HCT116 (cell line): ENCODE results near the gene ERGIC1. TPM values are rescaled to one million over a fixed set of nuclear protein-coding genes. Genes with fewer than 3 reads are reported as not detected.

Source experiments
- ATAC-seq: fragments of 200-7000 bp; cut with Tn5 transposase; 2 replicates; pipeline ENCODE4 v1.9.1; 2020; ENCODE audit warnings: mild to moderate bottlenecking, moderate library complexity
- BruUV-seq: library from RNA; stranded (reverse); fragments of 400-500 nt; replicated peaks from 2 replicates; lab custom pipeline; 2021; lab: Mats Ljungman, UMichigan
- CTCF ChIA-PET: fragments of 300-600 bp; sonication (Branson Sonifier 250); formaldehyde crosslinking; loops from one replicate; lab custom pipeline; 2021; ENCODE audit warnings: antibody characterized with exemption; lab: Charles Lee
- POLR2A ChIA-PET: fragments of 300-600, 350-600 bp; sonication (Branson Sonifier 250); formaldehyde crosslinking; loops from one replicate; lab custom pipeline; 2021; ENCODE audit warnings: antibody characterized with exemption; lab: Charles Lee
- RAD21 ChIA-PET, 2 experiments: fragments of 300-600 bp; sonication (Branson Sonifier 250); formaldehyde crosslinking; loops; one replicate each; lab custom pipeline; 2023; ENCODE audit warnings: low total read pairs in 2 of 2; ENCODE audit not compliant: uncharacterized antibody in 2 of 2, unreplicated experiment in 2 of 2, low non-redundant PET in 1 of 2; lab: Charles Lee
- DNase-seq: peaks from one replicate; pipeline ENCODE4 v3.0.0-alpha.2; 2010; ENCODE audit warnings: low read depth, low spot score
- H2AFZ ChIP-seq: fragments of 200-600 bp; shearing (Covaris generic), sonication (generic); 2 replicates; pipeline ENCODE4 v1.6.1; 2017; ENCODE audit warnings: low read depth, mixed run types, mixed read lengths, antibody characterized with exemption, low read length; ENCODE audit not compliant: poor library complexity, severe bottlenecking
- H3K27ac ChIP-seq: 2 replicates; pipeline ENCODE4 v1.5.1; 2012; ENCODE audit warnings: low read depth, low read length
- H3K27me3 ChIP-seq: fragments of 200-600 bp; sonication (generic); 2 replicates; pipeline ENCODE4 v1.6.1; 2016; ENCODE audit warnings: mixed run types, low read length, mixed read lengths; ENCODE audit not compliant: insufficient read depth
- H3K36me3 ChIP-seq, 2 experiments: fragments of 200-500 bp in 1 of 2; fragments of 200-600 bp in 1 of 2; sonication (Bioruptor generic) in 1 of 2; sonication (generic) in 1 of 2; 2 replicates each; pipeline versions ENCODE4 v1.5.1 to v1.6.1; 2014 to 2016; ENCODE audit warnings: low read length in 2 of 2, inconsistent platforms in 1 of 2, mixed read lengths in 1 of 2, mixed run types in 1 of 2; ENCODE audit not compliant: insufficient read depth in 2 of 2, control insufficient read depth in 1 of 2
- H3K4me1 ChIP-seq, 2 experiments: fragments of 200-600 bp in 1 of 2; sonication (generic) in 1 of 2; 2 replicates each; pipeline versions ENCODE4 v1.5.1 to v1.6.1; 2012 to 2017; ENCODE audit warnings: low read length in 2 of 2, inconsistent platforms in 1 of 2, mild to moderate bottlenecking in 1 of 2, mixed read lengths in 1 of 2, mixed run types in 1 of 2, moderate library complexity in 1 of 2; ENCODE audit not compliant: insufficient read depth in 2 of 2, control insufficient read depth in 1 of 2
- H3K4me2 ChIP-seq: fragments of 200-600 bp; sonication (generic); 2 replicates; pipeline ENCODE4 v1.6.1; 2017; ENCODE audit warnings: mixed run types, low read length, mixed read lengths
- H3K4me3 ChIP-seq, 2 experiments: fragments of 200-600 bp in 1 of 2; sonication (generic) in 1 of 2; replicated peaks in 1 of 2; 2 replicates each; pipeline ENCODE4 v1.5.1; 2011 to 2016; ENCODE audit warnings: low read length in 2 of 2, control low read depth in 1 of 2, low read depth in 1 of 2, mild to moderate bottlenecking in 1 of 2, mixed read lengths in 1 of 2, mixed run types in 1 of 2
- H3K79me2 ChIP-seq: fragments of 200-600 bp; sonication (generic); 2 replicates; pipeline ENCODE4 v1.6.1; 2017; ENCODE audit warnings: mild to moderate bottlenecking, mixed run types, low read length, moderate library complexity, mixed read lengths; ENCODE audit not compliant: insufficient read depth
- H3K9ac ChIP-seq: fragments of 200-600 bp; sonication (generic); 2 replicates; pipeline ENCODE4 v1.6.1; 2016; ENCODE audit warnings: low read length, mixed read lengths
- H3K9me2 ChIP-seq: fragments of 200-600 bp; sonication (generic), shearing (Covaris generic); 2 replicates; pipeline ENCODE4 v1.6.1; 2017; ENCODE audit warnings: mixed run types, mild to moderate bottlenecking, moderate library complexity; ENCODE audit not compliant: insufficient read depth
- H3K9me3 ChIP-seq, 2 experiments: fragments of 200-500 bp in 1 of 2; fragments of 200-600 bp in 1 of 2; sonication (Bioruptor generic) in 1 of 2; sonication (generic) in 1 of 2; 2 replicates each; pipeline ENCODE4 v1.6.1; 2014 to 2017; ENCODE audit warnings: low read length in 2 of 2, mixed read lengths in 2 of 2, inconsistent platforms in 1 of 2, low read depth in 1 of 2, mild to moderate bottlenecking in 1 of 2, mixed run types in 1 of 2, moderate library complexity in 1 of 2; ENCODE audit not compliant: control insufficient read depth in 1 of 2, insufficient read depth in 1 of 2
- H4K20me1 ChIP-seq: fragments of 200-600 bp; sonication (generic), shearing (Covaris generic); 2 replicates; pipeline ENCODE4 v1.6.1; 2017; ENCODE audit warnings: mixed run types, mild to moderate bottlenecking, moderate library complexity; ENCODE audit not compliant: insufficient read depth
- CBX3 ChIP-seq: IDR thresholded peaks from 2 replicates; pipeline ENCODE4 v1.6.1; 2012; ENCODE audit warnings: low read depth
- CEBPB ChIP-seq: IDR thresholded peaks from 2 replicates; pipeline ENCODE4 v1.6.1; 2012; ENCODE audit warnings: low read depth
- CTCF ChIP-seq, 3 experiments: fragments of 200-600 bp in 1 of 3; sonication (generic) in 1 of 3; IDR thresholded peaks in 2 of 3; conservative IDR thresholded peaks in 1 of 3; 2 replicates each; pipeline ENCODE4 v1.5.1; 2012 to 2017; ENCODE audit warnings: low read depth in 2 of 3, low read length in 2 of 3, antibody characterized with exemption in 1 of 3, borderline replicate concordance in 1 of 3, control low read depth in 1 of 3, mild to moderate bottlenecking in 1 of 3, mixed read lengths in 1 of 3, mixed run types in 1 of 3, moderate library complexity in 1 of 3; ENCODE audit not compliant: insufficient read depth in 1 of 3
- ELF1 ChIP-seq: IDR thresholded peaks from 2 replicates; pipeline ENCODE4 v1.6.1; 2012; ENCODE audit warnings: low read depth, borderline replicate concordance
- EZH2 ChIP-seq: fragments of 200-600 bp; sonication (generic); IDR thresholded peaks from 2 replicates; pipeline ENCODE4 v1.6.1; 2017; ENCODE audit warnings: antibody characterized with exemption, mixed run types
- EZH2phosphoT487 ChIP-seq: fragments of 200-600 bp; IDR thresholded peaks from 2 replicates; pipeline ENCODE4 v1.6.1; 2018; ENCODE audit warnings: antibody characterized with exemption, borderline replicate concordance
- JUND ChIP-seq: IDR thresholded peaks from 2 replicates; pipeline ENCODE4 v1.6.1; 2012
- RAD21 ChIP-seq: IDR thresholded peaks from 2 replicates; pipeline ENCODE4 v1.6.1; 2012; ENCODE audit warnings: low read depth, mild to moderate bottlenecking
- REST ChIP-seq: IDR thresholded peaks from 2 replicates; pipeline ENCODE4 v1.6.1; 2012; ENCODE audit warnings: low read depth
- SIN3A ChIP-seq: IDR thresholded peaks from 2 replicates; pipeline ENCODE4 v1.6.1; 2012; ENCODE audit warnings: low read depth
- SP1 ChIP-seq: IDR thresholded peaks from 2 replicates; pipeline ENCODE4 v1.6.1; 2012; ENCODE audit warnings: low read depth
- SRF ChIP-seq: IDR thresholded peaks from 2 replicates; pipeline ENCODE4 v1.6.1; 2012; ENCODE audit warnings: low read depth
- TCF7L2 ChIP-seq: IDR thresholded peaks from 2 replicates; pipeline ENCODE4 v1.7.0; 2011; ENCODE audit warnings: borderline replicate concordance, inconsistent platforms; ENCODE audit not compliant: insufficient read depth, insufficient read length; ENCODE audit errors: extremely low read depth
- YY1 ChIP-seq: IDR thresholded peaks from 2 replicates; pipeline ENCODE4 v1.6.1; 2011; ENCODE audit warnings: low read length, low read depth, moderate library complexity, mild to moderate bottlenecking; ENCODE audit not compliant: insufficient replicate concordance; ENCODE audit errors: extremely low read depth
- intact Hi-C: fragments of 100-400 bp; cut with micrococcal nuclease; formaldehyde crosslinking; loops from 2 replicates; pipeline ENCODE4 v1.10.0; 2022
- total RNA-seq: library from RNA; stranded (reverse); gene quantifications from one replicate; pipeline ENCODE4 v1.2.1, GENCODE V29; 2021; ENCODE audit not compliant: unreplicated experiment

The ERGIC1 gene
- total RNA-seq, 1 experiment from 2014 or later = 73.3 TPM

GRCh38 chr5:172867761-172868435, 33.8 kb downstream of the ERGIC1 start:
- CTCF ChIA-PET = interaction anchor here (1.2 kb wide), 1 partner anchor 96 kb away, joined by 4 read pairs; no protein-coding TSS in a partner anchor
- Histone ChIP-seq H3K9ac (no peak overlapping the region), H2AFZ (no peak overlapping the region), H3K4me1 (peaks cover 39 to 42% of the 10 kb centered on the region in 2 experiments), H3K36me3 (no peaks in the 10 kb centered on the region), H3K79me2 (peaks cover 7% of the 10 kb centered on the region; the same call in 1 of the 2 replicates), H4K20me1 (no peaks in the 10 kb centered on the region), H3K9me3 (no peaks in the 10 kb centered on the region), H3K27me3 (no peaks in the 10 kb centered on the region), H3K9me2 (no peaks in the 10 kb centered on the region), H3K4me2 (peak overlapping the region; percentile 71), H3K4me3 (no peak overlapping the region), H3K27ac (no peak overlapping the region)
- TF ChIP-seq EZH2phosphoT487 = no peak
- no peak for TF ChIP-seq YY1
- no peak for TF ChIP-seq ELF1
- no peak for TF ChIP-seq EZH2
- TF ChIP-seq SIN3A = no peak
- TF ChIP-seq JUND = no peak
- TF ChIP-seq REST = no peak
- no peak for TF ChIP-seq CTCF (IDR thresholded peaks at IDR 0.05 in 2 of 3, conservative IDR thresholded peaks at IDR 0.05 in 1 of 3; ENCODE audit: borderline replicate concordance in 1 of 3, insufficient read depth in 1 of 3, low read depth in 2 of 3, low read length in 2 of 3)
- no peak for TF ChIP-seq RAD21
- TF ChIP-seq CBX3 = no peak
- no peak for TF ChIP-seq SRF
- TF ChIP-seq SP1 = no peak
- no peak for TF ChIP-seq CEBPB
- TF ChIP-seq TCF7L2 = no peak
- no peak for DNase-seq
- no TSS peak for BruUV-seq
- RAD21 ChIA-PET = no interaction called here
- POLR2A ChIA-PET = interaction anchor here (1.5 kb wide), 1 partner anchor 97 kb away, joined by 4 read pairs; the partner anchor contains the start of gene DUSP1
- no peak for ATAC-seq
- intact Hi-C loops = no loop called here
